Activated effector memory CD4-positive, alpha-beta T cell treated with anti-CD3 and anti-CD28 coated beads, Interleukin-2, amount 50 U/mL, for 16 hours (primary cell): ENCODE data around the gene ATP6V0A4.

ENCODE experiments used
- DNase-seq: peaks from one replicate; pipeline ENCODE4 v3.0.0-alpha.2; 2020

ATP6V0A4 gene

DNA sequence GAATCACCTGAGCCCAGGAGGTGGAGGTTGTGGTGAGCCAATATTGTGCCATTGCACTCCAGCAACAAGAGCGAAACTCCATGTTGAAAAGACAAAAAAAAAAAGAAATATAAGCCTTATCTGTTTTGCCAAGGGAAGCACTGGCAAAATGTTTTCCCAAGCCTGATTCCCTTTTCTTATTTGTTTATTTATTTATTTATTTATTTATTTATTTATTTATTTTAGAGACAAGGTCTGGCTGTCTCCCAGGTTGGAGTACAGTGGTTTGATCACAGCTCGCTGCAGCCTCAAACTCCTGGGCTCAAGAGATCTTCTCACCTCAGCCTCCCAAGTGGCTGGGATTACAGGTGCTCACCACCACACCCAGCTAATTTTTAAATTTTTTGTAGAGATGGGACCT is 141.0 kb downstream of the ATP6V0A4 start:
- DNase-seq, result no peak
